GM23248 (cell line): ENCODE measurements around the gene GALNT13. TPM values are rescaled to one million over a fixed set of nuclear protein-coding genes. Genes with fewer than 3 reads are reported as not detected.

Experiments
- DNase-seq: peaks from one replicate; pipeline ENCODE4 v3.0.0-alpha.2; 2015
- H2AFZ ChIP-seq: fragments of 200-600 bp; sonication (generic); 2 replicates; pipeline ENCODE4 v1.6.1; 2016; ENCODE audit warnings: antibody characterized with exemption
- H3F3A ChIP-seq: fragments of 200-600 bp; sonication (generic); 2 replicates; pipeline ENCODE4 v1.6.1; 2016; ENCODE audit warnings: mild to moderate bottlenecking, antibody characterized with exemption, mixed run types; ENCODE audit not compliant: insufficient read depth
- H3K27ac ChIP-seq: fragments of 200-600 bp; sonication (generic); 2 replicates; pipeline ENCODE4 v1.5.1; 2016; ENCODE audit warnings: mild to moderate bottlenecking
- H3K27me3 ChIP-seq: fragments of 200-600 bp; sonication (generic); replicated peaks from 2 replicates; pipeline ENCODE4 v1.6.1; 2016; ENCODE audit warnings: mild to moderate bottlenecking; ENCODE audit not compliant: insufficient read depth
- H3K36me3 ChIP-seq: fragments of 200-600 bp; sonication (generic); 2 replicates; pipeline ENCODE4 v1.6.1; 2016; ENCODE audit warnings: low read depth, mild to moderate bottlenecking
- H3K4me1 ChIP-seq: fragments of 200-600 bp; sonication (generic); 2 replicates; pipeline ENCODE4 v1.6.1; 2016; ENCODE audit warnings: mild to moderate bottlenecking; ENCODE audit not compliant: insufficient read depth
- H3K4me2 ChIP-seq: fragments of 200-600 bp; sonication (generic); one replicate; pipeline ENCODE4 v1.6.1; 2016; ENCODE audit warnings: mild to moderate bottlenecking; ENCODE audit not compliant: unreplicated experiment
- H3K4me3 ChIP-seq: fragments of 200-600 bp; sonication (generic); 2 replicates; pipeline ENCODE4 v1.5.1; 2016; ENCODE audit warnings: mild to moderate bottlenecking
- H3K79me2 ChIP-seq: fragments of 200-600 bp; sonication (generic); 2 replicates; pipeline ENCODE4 v1.6.1; 2016; ENCODE audit warnings: mild to moderate bottlenecking; ENCODE audit not compliant: insufficient read depth
- H3K9ac ChIP-seq: fragments of 200-600 bp; sonication (generic); 2 replicates; pipeline ENCODE4 v1.6.1; 2016; ENCODE audit warnings: mild to moderate bottlenecking
- H3K9me2 ChIP-seq: fragments of 200-600 bp; sonication (generic); 2 replicates; pipeline ENCODE4 v1.6.1; 2016; ENCODE audit warnings: mixed run types, mild to moderate bottlenecking, moderate library complexity; ENCODE audit not compliant: insufficient read depth
- H3K9me3 ChIP-seq: fragments of 200-600 bp; sonication (generic); one replicate; pipeline ENCODE4 v1.6.1; 2017; ENCODE audit warnings: low read depth
- H4K20me1 ChIP-seq: fragments of 200-600 bp; sonication (generic); 2 replicates; pipeline ENCODE4 v1.6.0; 2016; ENCODE audit not compliant: insufficient read depth
- EZH2 ChIP-seq: fragments of 200-600 bp; sonication (generic); IDR thresholded peaks from 2 replicates; pipeline ENCODE4 v1.6.1; 2018; ENCODE audit warnings: antibody characterized with exemption, mild to moderate bottlenecking; ENCODE audit not compliant: insufficient read depth, poor library complexity, severe bottlenecking
- EZH2phosphoT487 ChIP-seq: fragments of 200-600 bp; sonication (generic); IDR thresholded peaks from 2 replicates; pipeline ENCODE4 v1.6.1; 2018; ENCODE audit warnings: antibody characterized with exemption, moderate library complexity, mild to moderate bottlenecking, low read depth; ENCODE audit not compliant: insufficient read depth
- WGBS, 2 experiments: methylation state at CpG; one replicate each; pipeline ENCODE4 v1.1.6; 2015 to 2017; ENCODE audit warnings: low lambda C conversion rate in 2 of 2, low coverage in 1 of 2; ENCODE audit errors: missing lambda C conversion rate in 2 of 2; 5-methylcytosine and 5-hydroxymethylcytosine counted together
- in situ Hi-C: fragments of 300-500 bp; cut with MboI; formaldehyde crosslinking; loops from 2 replicates; pipeline ENCODE4 v1.15.0; 2020
- polyA plus RNA-seq: library from polyadenylated mRNA; unstranded; fragments of >200 nt; fragmentation: Nextera tagmentation; extraction: Ambion mirVana; gene quantifications from 2 replicates; pipeline ENCODE4 v1.2.1, GENCODE V29; 2016
- total RNA-seq: library from RNA; depleted of rRNA; stranded (reverse); fragments of >200 nt; shearing (Covaris generic); gene quantifications from 2 replicates; pipeline ENCODE4 v1.2.3, GENCODE V29; 2014

Gene GALNT13
- total and polyA plus RNA-seq, 2 experiments from 2014 or later = 0.11 TPM; not detected in 1

GRCh38 chr2:154374416-154374815 is 502.7 kb downstream of the GALNT13 start:
- Histone ChIP-seq H4K20me1 (no peaks in the 10 kb centered on the region), H3K27me3 (no peaks in the 10 kb centered on the region), H3K9me3 (no peaks in the 10 kb centered on the region), H3K36me3 (no peaks in the 10 kb centered on the region), H3K9me2 (no peaks in the 10 kb centered on the region), H3K4me2 (no peak overlapping the region), H3K27ac (no peak overlapping the region), H3F3A (no peaks in the 10 kb centered on the region), H3K4me3 (no peak overlapping the region), H2AFZ (no peak overlapping the region), H3K9ac (no peak overlapping the region), H3K4me1 (peaks cover 4% of the 10 kb centered on the region; the same call in 1 of the 2 replicates), H3K79me2 (no peaks in the 10 kb centered on the region)
- 65 to 72% methylated on average over 1 of the region's 1 CpG for WGBS, 2 experiments
- in situ Hi-C loops = no loop called here
- TF ChIP-seq EZH2phosphoT487 (no peak), EZH2 (no peak)
- DNase-seq = no peak

DNA sequence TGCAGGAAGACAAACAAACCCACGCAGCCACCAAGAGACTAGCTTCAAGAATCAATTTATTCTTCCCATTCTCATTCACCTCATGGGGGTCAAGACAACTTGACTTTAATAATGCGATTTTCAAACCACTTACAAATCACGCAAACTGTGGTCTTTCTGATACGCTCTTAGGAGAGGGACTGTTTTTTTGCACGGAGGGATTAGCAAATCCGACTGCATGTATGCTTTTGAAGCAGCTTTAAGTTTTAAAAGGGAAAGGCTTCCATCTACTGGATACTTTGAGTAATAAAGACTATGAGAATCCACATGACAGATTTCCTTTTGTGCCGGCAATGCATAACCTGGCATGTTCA is 503.8 kb downstream of the GALNT13 start:
- Histone ChIP-seq H2AFZ (peak overlapping the region; percentile 65; the same call in 1 of the 2 replicates), H3K9me2 (no peaks in the 10 kb centered on the region), H3K9me3 (no peaks in the 10 kb centered on the region), H3K79me2 (no peaks in the 10 kb centered on the region), H3K9ac (no peak overlapping the region), H3K27me3 (no peaks in the 10 kb centered on the region), H3K4me2 (peak overlapping the region; percentile 83), H3K27ac (no peak overlapping the region), H4K20me1 (no peaks in the 10 kb centered on the region), H3K36me3 (no peaks in the 10 kb centered on the region), H3K4me3 (peak overlapping the region; percentile 62), H3K4me1 (peaks cover 4% of the 10 kb centered on the region; the same call in 1 of the 2 replicates), H3F3A (no peaks in the 10 kb centered on the region)
- in situ Hi-C loops = loop anchor here (25.0 kb wide), 1 partner anchor 1613 kb away; no protein-coding TSS in a partner anchor
- 3 to 9% methylated on average over 7 of the region's 7 CpGs for WGBS, 2 experiments
- TF ChIP-seq EZH2phosphoT487 = no peak
- TF ChIP-seq EZH2 = no peak
- peak; percentile 72 for DNase-seq

DNA sequence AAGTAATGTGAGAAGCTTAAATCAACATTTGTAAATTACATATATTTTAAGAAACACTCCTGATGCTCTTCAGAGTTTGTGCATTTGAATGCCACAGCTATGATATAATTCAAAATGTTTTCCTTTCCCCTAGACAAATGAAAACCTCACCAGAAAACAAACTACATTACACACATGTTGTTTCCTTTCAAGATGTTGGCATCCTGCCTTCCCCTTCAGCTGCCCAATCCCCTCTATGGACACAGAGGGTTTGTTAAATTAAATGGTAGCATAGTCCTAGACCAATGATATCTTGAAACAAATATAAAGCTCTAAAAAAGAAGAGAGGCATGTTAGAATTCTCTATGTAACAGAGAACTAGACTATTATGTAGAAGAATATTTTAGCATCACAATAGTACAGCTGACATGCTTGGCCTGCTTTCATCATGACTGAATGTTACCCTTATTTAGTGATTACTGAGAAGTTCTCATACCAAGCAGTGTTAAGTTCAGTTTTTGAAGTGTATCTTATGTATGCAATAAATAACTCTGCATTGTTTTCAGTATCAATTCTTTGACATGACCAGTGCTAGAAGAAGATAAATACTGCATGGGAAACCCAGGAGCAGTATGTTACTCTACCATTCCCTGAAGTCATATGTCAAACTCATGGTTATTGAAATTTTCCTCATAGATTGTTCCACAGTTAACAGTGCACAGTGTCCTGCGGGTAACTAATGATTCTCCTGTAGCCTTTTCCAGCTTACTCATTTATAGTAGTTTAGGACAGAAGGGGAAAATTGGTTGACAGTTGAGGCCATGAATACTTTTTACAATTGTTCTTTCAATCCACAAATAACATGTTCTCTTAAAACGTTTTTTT is 510.4 kb downstream of the GALNT13 start:
- Histone ChIP-seq H3K4me1 (no peaks in the 10 kb centered on the region), H3K4me2 (no peak overlapping the region), H3K9ac (no peak overlapping the region), H3K9me2 (no peaks in the 10 kb centered on the region), H4K20me1 (no peaks in the 10 kb centered on the region), H3K9me3 (no peaks in the 10 kb centered on the region), H3K27me3 (no peaks in the 10 kb centered on the region), H3K27ac (no peak overlapping the region), H3K36me3 (no peaks in the 10 kb centered on the region), H3K4me3 (no peak overlapping the region), H3K79me2 (no peaks in the 10 kb centered on the region), H2AFZ (no peak overlapping the region), H3F3A (no peaks in the 10 kb centered on the region)
- TF ChIP-seq EZH2 (no peak), EZH2phosphoT487 (no peak)
- 35 to 37% methylated on average over 2 of the region's 2 CpGs for WGBS, 2 experiments
- in situ Hi-C loops = loop anchor here (25.0 kb wide), 1 partner anchor 1620 kb away; no protein-coding TSS in a partner anchor
- DNase-seq = no peak

- Histone ChIP-seq H2AFZ (no peak overlapping the region), H3K4me2 (no peak overlapping the region), H3K4me3 (no peak overlapping the region), H3K36me3 (no peaks in the 10 kb centered on the region), H3K27ac (no peak overlapping the region), H3K79me2 (no peaks in the 10 kb centered on the region), H3K4me1 (no peaks in the 10 kb centered on the region), H3K9me3 (no peaks in the 10 kb centered on the region), H3K27me3 (no peaks in the 10 kb centered on the region), H3F3A (no peaks in the 10 kb centered on the region), H3K9ac (no peak overlapping the region), H4K20me1 (no peaks in the 10 kb centered on the region), H3K9me2 (no peaks in the 10 kb centered on the region)
- TF ChIP-seq EZH2 (no peak), EZH2phosphoT487 (no peak)
- in situ Hi-C loops = loop anchor here (25.0 kb wide), 1 partner anchor 1624 kb away; no protein-coding TSS in a partner anchor
- DNase-seq = no peak
These were observed 514.5 kb downstream of the GALNT13 start for GRCh38 chr2:154386186-154386585.
